Glutamatergic neuron (in vitro differentiated cells): ENCODE data around the gene TTBK1. TPM values are rescaled to one million over a fixed set of nuclear protein-coding genes. Genes with fewer than 3 reads are reported as not detected.

Experiments used
- DNase-seq: peaks from one replicate; pipeline ENCODE4 v3.0.0; 2022
- H3K27ac Mint-ChIP-seq: one replicate; pipeline ENCODE4 v1.8.0; 2020; ENCODE audit warnings: mild to moderate bottlenecking, mixed read lengths, inconsistent platforms; ENCODE audit not compliant: unreplicated experiment
- H3K27me3 Mint-ChIP-seq: one replicate; pipeline ENCODE4 v1.8.0; 2020; ENCODE audit warnings: mild to moderate bottlenecking, moderate library complexity, mixed read lengths, inconsistent platforms; ENCODE audit not compliant: unreplicated experiment
- H3K36me3 Mint-ChIP-seq: one replicate; pipeline ENCODE4 v1.8.0; 2020; ENCODE audit warnings: mild to moderate bottlenecking, mixed read lengths, inconsistent platforms; ENCODE audit not compliant: unreplicated experiment
- H3K4me1 Mint-ChIP-seq: one replicate; pipeline ENCODE4 v1.8.0; 2020; ENCODE audit warnings: mild to moderate bottlenecking, low read depth, mixed read lengths, inconsistent platforms; ENCODE audit not compliant: unreplicated experiment
- H3K4me3 Mint-ChIP-seq: one replicate; pipeline ENCODE4 v1.8.0; 2020; ENCODE audit warnings: mild to moderate bottlenecking, mixed read lengths, inconsistent platforms; ENCODE audit not compliant: unreplicated experiment
- H3K9me3 Mint-ChIP-seq: one replicate; pipeline ENCODE4 v1.8.0; 2020; ENCODE audit warnings: mild to moderate bottlenecking, moderate library complexity, mixed read lengths, inconsistent platforms; ENCODE audit not compliant: unreplicated experiment
- CTCF ChIP-seq: fragments of 200-600 bp; sonication (generic); IDR thresholded peaks from one replicate; pipeline ENCODE4 v1.5.0; 2021; ENCODE audit not compliant: partially characterized antibody, unreplicated experiment
- total RNA-seq: library from RNA; stranded (reverse); fragmentation: NEBNext Ultra II Directional; extraction: Animal tissue kit (Norgen Biotek cat#: 25700); gene quantifications from one replicate; pipeline ENCODE4 v1.2.1, GENCODE V29; 2021; ENCODE audit not compliant: unreplicated experiment

TTBK1 gene
- total RNA-seq, 1 donor from 2014 or later, result 47.3 TPM

- no peak for TF ChIP-seq CTCF
- Mint-ChIP-seq H3K9me3 (no peaks in the 10 kb centered on the region), H3K27me3 (peaks cover 3% of the 10 kb centered on the region), H3K4me1 (no peaks in the 10 kb centered on the region), H3K27ac (no peak overlapping the region), H3K36me3 (no peaks in the 10 kb centered on the region), H3K4me3 (no peak overlapping the region)
- DNase-seq, result no peak
Measured at GRCh38 chr6:43310624-43311023, 67.3 kb downstream of the TTBK1 start.

- H3K4me3 Mint-ChIP-seq, result no peak overlapping the region
- no peak for TF ChIP-seq CTCF
- H3K27me3 Mint-ChIP-seq, result peaks cover 3% of the 10 kb centered on the region
- H3K9me3 Mint-ChIP-seq, result no peaks in the 10 kb centered on the region
- H3K36me3 Mint-ChIP-seq, result no peaks in the 10 kb centered on the region
- DNase-seq, result no peak
- H3K27ac Mint-ChIP-seq, result no peak overlapping the region
- no peaks in the 10 kb centered on the region for H3K4me1 Mint-ChIP-seq
Measured at GRCh38 chr6:43311666-43312065, 68.4 kb downstream of the TTBK1 start.

- Mint-ChIP-seq H3K27ac (no peak overlapping the region), H3K9me3 (no peaks in the 10 kb centered on the region), H3K4me1 (no peaks in the 10 kb centered on the region), H3K4me3 (no peak overlapping the region), H3K27me3 (no peaks in the 10 kb centered on the region), H3K36me3 (no peaks in the 10 kb centered on the region)
- TF ChIP-seq CTCF, result no peak
- DNase-seq, result no peak
Measured at GRCh38 chr6:43313813-43314212, 70.5 kb downstream of the TTBK1 start.

GRCh38 chr6:43318011-43318410, 74.7 kb downstream of the TTBK1 start:
- Mint-ChIP-seq H3K27me3 (no peaks in the 10 kb centered on the region), H3K9me3 (no peaks in the 10 kb centered on the region), H3K4me1 (no peaks in the 10 kb centered on the region), H3K4me3 (no peak overlapping the region), H3K36me3 (no peaks in the 10 kb centered on the region), H3K27ac (no peak overlapping the region)
- no peak for DNase-seq
- no peak for TF ChIP-seq CTCF

GRCh38 chr6:43325876-43326275, 82.6 kb downstream of the TTBK1 start:
- H3K9me3 Mint-ChIP-seq, result peaks cover 2% of the 10 kb centered on the region
- TF ChIP-seq CTCF, result no peak
- no peak overlapping the region for H3K4me3 Mint-ChIP-seq
- DNase-seq, result no peak
- H3K27me3 Mint-ChIP-seq, result no peaks in the 10 kb centered on the region
- H3K4me1 Mint-ChIP-seq, result no peaks in the 10 kb centered on the region
- H3K27ac Mint-ChIP-seq, result no peak overlapping the region
- no peaks in the 10 kb centered on the region for H3K36me3 Mint-ChIP-seq
